ENCODE measurements around the gene ACO2. TPM values are rescaled to one million over a fixed set of nuclear protein-coding genes. Genes with fewer than 3 reads are reported as not detected.

The ACO2 gene
- total RNA-seq, 1 donor from 2014 or later: 69.9 TPM

DNA sequence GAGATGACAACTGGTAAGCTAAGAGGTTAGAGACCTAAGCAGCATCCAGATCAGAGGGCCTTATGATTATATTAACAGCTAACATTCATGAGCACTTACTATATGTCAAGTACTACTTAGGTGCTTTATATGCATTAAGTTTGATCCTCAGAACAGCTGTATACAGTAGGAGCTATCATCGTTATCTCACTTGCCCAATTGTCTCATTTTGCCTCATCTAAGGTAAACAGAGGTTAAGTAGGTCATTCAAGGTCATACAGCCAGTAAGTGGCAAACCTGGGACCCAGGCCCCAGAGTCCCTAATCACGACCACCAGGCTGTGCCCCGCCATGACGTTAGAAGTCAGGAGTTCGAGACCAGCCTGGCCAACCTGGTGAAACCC lies 79.9 kb downstream of the ACO2 start:
- H3K4me3 Mint-ChIP-seq: no peak overlapping the region
- no peak for DNase-seq (ENCODE audit: low spot score in 2 of 2, unreplicated experiment in 2 of 2)
- no peaks in the 10 kb centered on the region for H3K9me3 Mint-ChIP-seq
- peaks cover 23% of the 10 kb centered on the region for H3K4me1 Mint-ChIP-seq
- no peaks in the 10 kb centered on the region for H3K36me3 Mint-ChIP-seq
- no peaks in the 10 kb centered on the region for H3K27me3 Mint-ChIP-seq (ENCODE audit: low read depth)
- no peak overlapping the region for H3K27ac Mint-ChIP-seq
- TF ChIP-seq, protein P1, sequence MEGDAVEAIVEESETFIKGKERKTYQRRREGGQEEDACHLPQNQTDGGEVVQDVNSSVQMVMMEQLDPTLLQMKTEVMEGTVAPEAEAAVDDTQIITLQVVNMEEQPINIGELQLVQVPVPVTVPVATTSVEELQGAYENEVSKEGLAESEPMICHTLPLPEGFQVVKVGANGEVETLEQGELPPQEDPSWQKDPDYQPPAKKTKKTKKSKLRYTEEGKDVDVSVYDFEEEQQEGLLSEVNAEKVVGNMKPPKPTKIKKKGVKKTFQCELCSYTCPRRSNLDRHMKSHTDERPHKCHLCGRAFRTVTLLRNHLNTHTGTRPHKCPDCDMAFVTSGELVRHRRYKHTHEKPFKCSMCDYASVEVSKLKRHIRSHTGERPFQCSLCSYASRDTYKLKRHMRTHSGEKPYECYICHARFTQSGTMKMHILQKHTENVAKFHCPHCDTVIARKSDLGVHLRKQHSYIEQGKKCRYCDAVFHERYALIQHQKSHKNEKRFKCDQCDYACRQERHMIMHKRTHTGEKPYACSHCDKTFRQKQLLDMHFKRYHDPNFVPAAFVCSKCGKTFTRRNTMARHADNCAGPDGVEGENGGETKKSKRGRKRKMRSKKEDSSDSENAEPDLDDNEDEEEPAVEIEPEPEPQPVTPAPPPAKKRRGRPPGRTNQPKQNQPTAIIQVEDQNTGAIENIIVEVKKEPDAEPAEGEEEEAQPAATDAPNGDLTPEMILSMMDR (IDR thresholded peaks at IDR 0.05; ENCODE audit: unreplicated experiment): no peak

DNA sequence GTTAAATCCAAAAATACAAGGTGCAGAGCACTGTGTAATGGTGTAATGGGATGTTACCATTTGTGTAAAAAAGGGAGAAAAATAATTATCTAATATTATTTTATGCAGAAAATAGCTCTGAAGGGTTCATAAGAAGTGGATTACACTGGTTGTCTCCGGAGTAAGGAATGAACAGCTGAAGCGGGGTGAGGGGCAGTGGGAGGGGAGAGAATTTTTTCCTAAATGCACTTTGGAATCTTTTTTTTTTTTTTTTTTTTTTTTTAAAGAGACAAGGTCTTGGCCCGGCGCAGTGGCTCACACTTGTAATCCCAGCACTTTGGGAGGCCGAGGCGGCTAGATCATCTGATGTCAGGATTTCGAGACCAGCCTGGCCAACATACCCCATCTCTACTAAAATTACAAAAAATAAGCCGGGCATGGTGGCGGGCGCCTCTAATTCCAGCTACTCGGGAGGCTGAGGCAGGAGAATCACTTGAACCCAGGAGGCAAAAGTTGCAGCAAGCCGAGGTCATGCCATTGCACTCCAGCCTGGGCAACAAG lies 82.1 kb downstream of the ACO2 start:
- no peak overlapping the region for H3K4me3 Mint-ChIP-seq
- no peaks in the 10 kb centered on the region for H3K36me3 Mint-ChIP-seq
- DNase-seq (ENCODE audit: low spot score in 2 of 2, unreplicated experiment in 2 of 2): no peak
- H3K9me3 Mint-ChIP-seq: no peaks in the 10 kb centered on the region
- peaks cover 18% of the 10 kb centered on the region for H3K4me1 Mint-ChIP-seq
- H3K27me3 Mint-ChIP-seq (ENCODE audit: low read depth): no peaks in the 10 kb centered on the region
- H3K27ac Mint-ChIP-seq: no peak overlapping the region
- TF ChIP-seq, protein P1 (IDR thresholded peaks at IDR 0.05; ENCODE audit: unreplicated experiment): no peak

GRCh38 chr22:41551877-41552582 lies 83.1 kb downstream of the ACO2 start:
- TF ChIP-seq, protein P1 (IDR thresholded peaks at IDR 0.05; ENCODE audit: unreplicated experiment): no peak
- H3K4me1 Mint-ChIP-seq: peaks cover 28% of the 10 kb centered on the region
- no peaks in the 10 kb centered on the region for H3K27me3 Mint-ChIP-seq (ENCODE audit: low read depth)
- peak overlapping the region; percentile 6 for H3K27ac Mint-ChIP-seq
- no peak for DNase-seq (ENCODE audit: low spot score in 2 of 2, unreplicated experiment in 2 of 2)
- H3K4me3 Mint-ChIP-seq: no peak overlapping the region
- H3K9me3 Mint-ChIP-seq: no peaks in the 10 kb centered on the region
- H3K36me3 Mint-ChIP-seq: no peaks in the 10 kb centered on the region

DNA sequence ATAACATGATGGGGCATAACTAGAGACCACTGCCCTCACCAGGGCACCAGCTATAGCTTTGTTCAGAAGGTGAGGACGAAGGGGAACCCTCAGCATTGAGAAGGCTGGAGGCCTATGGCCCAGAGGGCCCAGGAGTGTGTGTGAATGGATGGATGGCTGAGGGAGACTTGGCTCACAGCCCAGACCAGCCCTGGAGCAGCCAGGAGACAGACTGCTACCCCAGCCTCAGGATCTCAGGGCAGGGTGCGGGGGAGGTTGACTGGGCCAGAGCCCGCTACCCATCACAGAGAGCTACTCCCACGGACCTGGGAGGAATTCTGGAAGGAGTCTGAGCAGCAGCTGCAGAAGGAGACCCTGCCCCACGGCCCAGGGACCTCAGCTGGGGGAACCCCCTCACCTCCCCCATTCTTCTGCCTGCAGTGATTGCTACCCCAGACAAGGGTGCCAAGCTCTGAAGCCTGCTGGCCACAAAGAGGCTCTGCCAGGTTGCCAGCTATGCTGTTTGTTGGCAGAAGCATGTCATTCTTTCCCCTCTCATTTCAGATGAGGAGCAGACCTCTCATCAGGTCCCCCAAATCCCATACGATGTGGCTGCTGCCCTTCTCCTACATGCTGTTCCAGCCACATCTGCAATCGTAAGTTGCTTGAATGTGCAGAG lies 86.5 kb downstream of the ACO2 start:
- Mint-ChIP-seq H3K36me3 (no peaks in the 10 kb centered on the region), H3K27me3 (ENCODE audit: low read depth) (no peaks in the 10 kb centered on the region), H3K4me3 (no peak overlapping the region), H3K27ac (peak overlapping the region; percentile 82), H3K4me1 (peaks cover 45% of the 10 kb centered on the region), H3K9me3 (no peaks in the 10 kb centered on the region)
- TF ChIP-seq, protein P1 (IDR thresholded peaks at IDR 0.05; ENCODE audit: unreplicated experiment): no peak
- peak in 1 of 2 experiments; percentile 61 for DNase-seq (ENCODE audit: low spot score in 2 of 2, unreplicated experiment in 2 of 2)

DNA sequence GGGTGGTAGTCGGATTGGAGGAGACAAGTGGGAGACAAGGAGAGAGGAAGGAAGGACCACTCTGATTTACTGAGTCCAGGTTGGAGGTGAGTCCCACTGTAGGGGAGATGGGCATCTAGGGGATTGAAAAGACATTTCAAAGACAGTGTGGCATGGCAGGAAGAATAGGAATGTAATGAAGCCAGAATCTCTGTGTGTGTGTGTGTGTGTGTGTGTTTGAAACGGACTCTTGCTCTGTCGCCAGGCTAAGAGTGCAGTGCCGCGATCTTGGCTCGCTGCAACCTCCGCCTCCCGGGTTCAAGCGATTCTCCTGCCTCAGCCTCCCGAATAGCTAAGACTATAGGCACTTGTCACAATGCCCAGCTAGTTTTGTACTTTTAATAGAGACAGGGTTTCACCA lies 87.6 kb downstream of the ACO2 start:
- no peaks in the 10 kb centered on the region for H3K27me3 Mint-ChIP-seq (ENCODE audit: low read depth)
- no peak overlapping the region for H3K4me3 Mint-ChIP-seq
- TF ChIP-seq, protein P1 (IDR thresholded peaks at IDR 0.05; ENCODE audit: unreplicated experiment): no peak
- H3K36me3 Mint-ChIP-seq: no peaks in the 10 kb centered on the region
- H3K4me1 Mint-ChIP-seq: peaks cover 55% of the 10 kb centered on the region
- DNase-seq (ENCODE audit: low spot score in 2 of 2, unreplicated experiment in 2 of 2): no peak
- H3K27ac Mint-ChIP-seq: peak overlapping the region; percentile 64
- no peaks in the 10 kb centered on the region for H3K9me3 Mint-ChIP-seq
